Fibroblast of peridontal ligament (primary cell): Measurements from ENCODE around the gene FAM120C.

Experiments used
- DNase-seq: peaks from one replicate; pipeline ENCODE4 v3.0.0-alpha.2; 2010; ENCODE audit errors: extremely low read depth

The FAM120C gene

DNA sequence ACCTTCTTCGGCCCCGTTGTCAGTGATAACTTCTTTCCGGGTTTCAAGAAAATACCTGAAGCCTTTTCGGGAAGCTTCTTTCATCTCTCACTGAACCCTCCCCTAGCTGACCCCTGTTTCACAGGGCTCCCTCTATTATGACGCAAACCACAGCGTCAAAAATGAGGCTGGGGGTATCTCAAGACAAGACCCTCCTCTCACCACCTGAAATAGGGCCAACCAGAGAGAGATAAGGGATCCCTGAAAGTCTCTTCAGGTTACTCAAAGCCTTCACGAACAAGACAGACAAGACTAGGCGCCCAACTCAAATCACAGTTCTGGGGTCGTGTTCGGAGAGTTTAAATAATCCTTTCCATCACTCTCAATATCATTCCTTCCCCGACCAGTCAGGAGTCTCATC is 140.0 kb downstream of the FAM120C start:
- DNase-seq, result no peak

DNA sequence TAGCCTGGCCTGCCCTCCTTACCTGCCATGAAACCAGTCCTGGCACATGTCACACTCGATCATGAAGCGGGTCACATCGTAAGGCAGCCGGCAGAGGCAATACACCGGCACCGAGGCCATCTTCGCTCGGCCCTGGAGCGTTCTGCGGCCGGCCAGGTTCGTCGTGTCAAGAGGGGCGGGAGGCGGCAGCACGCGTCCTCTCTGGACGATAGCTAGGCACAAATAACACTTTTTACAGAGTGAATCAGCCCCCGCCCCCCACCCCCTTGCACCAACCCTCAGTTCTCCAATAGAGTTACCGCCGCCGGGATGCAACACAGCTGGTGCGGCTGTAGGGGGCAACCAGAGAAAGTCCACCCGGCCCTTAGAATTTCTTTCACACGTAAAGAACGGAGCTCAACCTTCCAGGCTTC is 140.4 kb downstream of the FAM120C start:
- peak; percentile 50 for DNase-seq

DNA sequence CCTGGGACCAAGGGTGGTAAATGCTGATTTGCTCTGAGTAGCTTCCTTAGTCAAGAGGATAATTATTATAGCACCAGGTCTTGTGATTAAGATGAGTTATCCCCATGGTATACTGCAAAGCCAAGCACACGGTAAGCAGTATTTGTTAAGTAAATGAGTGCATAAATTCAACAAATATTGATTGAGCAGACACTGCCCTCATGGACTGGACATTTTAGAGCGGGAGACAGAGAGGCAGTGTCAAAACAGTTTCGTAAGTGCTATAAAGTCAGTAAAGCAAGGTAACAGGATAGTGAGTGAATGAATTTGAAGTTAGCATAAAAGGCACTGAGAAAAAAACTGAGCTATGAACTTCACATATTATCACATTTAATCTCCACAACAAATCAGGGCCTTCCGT is 152.7 kb downstream of the FAM120C start:
- DNase-seq, result no peak

DNA sequence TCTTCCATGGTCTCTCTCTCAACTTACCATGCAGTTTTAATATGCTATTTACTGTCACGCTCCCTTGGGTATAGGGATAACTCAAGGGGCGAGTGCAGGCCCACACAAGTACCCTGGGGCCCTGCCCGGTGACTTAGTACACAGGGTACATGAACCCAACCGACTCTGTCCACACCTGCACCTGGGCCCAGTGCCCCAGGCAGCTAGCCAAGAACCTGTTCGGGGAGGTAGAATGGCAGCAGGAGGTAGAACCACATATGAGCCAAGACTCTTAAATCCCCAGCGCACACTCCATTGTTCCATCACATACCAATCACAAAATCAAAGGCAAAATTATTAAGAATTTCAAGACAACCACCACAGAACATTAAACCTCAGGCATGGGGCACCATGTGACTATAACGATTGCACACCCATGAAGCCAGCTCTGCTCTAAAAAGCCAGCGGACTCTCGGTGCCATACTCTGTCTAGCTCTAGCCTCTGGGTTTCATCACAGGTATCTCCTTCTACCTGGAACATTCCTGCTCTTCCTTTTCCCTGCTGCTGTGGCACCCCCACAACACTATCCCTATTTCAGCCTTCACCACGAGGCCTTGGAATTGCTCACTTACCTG is 153.4 kb downstream of the FAM120C start:
- DNase-seq, result no peak

DNA sequence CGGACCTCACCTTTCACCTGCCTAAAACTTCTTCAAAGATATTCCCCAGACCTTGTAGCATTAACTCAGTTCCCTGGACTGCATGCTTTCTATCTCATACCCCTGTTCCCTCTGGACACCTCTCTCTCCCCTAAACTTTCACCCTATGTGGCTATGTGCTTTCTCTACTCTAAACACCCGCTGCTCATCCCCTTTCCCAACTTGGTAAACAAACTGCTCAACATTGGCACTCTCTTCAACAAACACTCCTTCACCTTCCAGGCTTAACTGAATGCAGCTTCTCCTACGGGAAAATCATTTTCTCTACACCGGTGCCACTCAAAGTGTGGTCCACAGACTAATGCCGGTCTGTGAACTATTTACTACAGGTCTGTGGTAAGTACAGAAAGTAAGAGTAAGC is 158.7 kb downstream of the FAM120C start:
- DNase-seq, result no peak
